PC-3 (cell line): ENCODE results near the gene MYH10.

Experiments used
- EZH2 ChIP-seq: fragments of 300-600 bp; sonication (generic); IDR thresholded peaks from one replicate; pipeline ENCODE4 v1.6.1; 2017; ENCODE audit warnings: antibody characterized with exemption, mild to moderate bottlenecking, low read length; ENCODE audit not compliant: unreplicated experiment
- TF ChIP-seq, protein P1 (sequence below): fragments of 300-600 bp; sonication (generic); conservative IDR thresholded peaks from 2 replicates; pipeline ENCODE4 v1.5.1; 2017; ENCODE audit warnings: antibody characterized with exemption, low read depth, mild to moderate bottlenecking, low read length

DNA sequence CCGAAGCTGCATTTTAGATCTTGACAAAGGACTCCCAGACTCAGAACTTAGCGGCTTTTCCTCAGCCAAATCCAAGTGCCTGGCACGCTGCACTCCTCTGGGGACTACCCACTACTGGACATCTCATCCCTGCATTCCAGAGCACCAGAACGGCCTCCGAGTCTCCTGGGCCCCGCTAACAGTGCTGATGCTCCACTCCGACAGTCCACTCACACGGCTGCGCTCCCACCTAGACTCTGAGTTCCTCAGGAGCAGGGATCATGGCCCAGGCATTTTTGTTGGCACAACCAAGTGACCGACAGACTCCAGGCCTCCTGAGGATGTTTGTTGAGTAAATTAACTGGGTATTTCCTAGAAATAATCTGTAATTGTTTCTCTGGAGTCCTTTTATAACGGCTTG lies 115.7 kb downstream of the MYH10 start:
- TF ChIP-seq, protein P1, sequence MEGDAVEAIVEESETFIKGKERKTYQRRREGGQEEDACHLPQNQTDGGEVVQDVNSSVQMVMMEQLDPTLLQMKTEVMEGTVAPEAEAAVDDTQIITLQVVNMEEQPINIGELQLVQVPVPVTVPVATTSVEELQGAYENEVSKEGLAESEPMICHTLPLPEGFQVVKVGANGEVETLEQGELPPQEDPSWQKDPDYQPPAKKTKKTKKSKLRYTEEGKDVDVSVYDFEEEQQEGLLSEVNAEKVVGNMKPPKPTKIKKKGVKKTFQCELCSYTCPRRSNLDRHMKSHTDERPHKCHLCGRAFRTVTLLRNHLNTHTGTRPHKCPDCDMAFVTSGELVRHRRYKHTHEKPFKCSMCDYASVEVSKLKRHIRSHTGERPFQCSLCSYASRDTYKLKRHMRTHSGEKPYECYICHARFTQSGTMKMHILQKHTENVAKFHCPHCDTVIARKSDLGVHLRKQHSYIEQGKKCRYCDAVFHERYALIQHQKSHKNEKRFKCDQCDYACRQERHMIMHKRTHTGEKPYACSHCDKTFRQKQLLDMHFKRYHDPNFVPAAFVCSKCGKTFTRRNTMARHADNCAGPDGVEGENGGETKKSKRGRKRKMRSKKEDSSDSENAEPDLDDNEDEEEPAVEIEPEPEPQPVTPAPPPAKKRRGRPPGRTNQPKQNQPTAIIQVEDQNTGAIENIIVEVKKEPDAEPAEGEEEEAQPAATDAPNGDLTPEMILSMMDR = no peak
- no peak for TF ChIP-seq EZH2
